ENCODE measurements around the gene COL4A3. TPM values are rescaled to one million over a fixed set of nuclear protein-coding genes. Genes with fewer than 3 reads are reported as not detected.
A peak's percentile ranks its signal among the peaks of the same experiment; 100 is the strongest.

COL4A3 gene
- total and polyA plus RNA-seq, 12 donors: 0.22 to 53.6 (median 19.6) TPM

- peak overlapping the region in 1 of 4 donors; percentile 95 for H3K4me3 ChIP-seq
- no peaks in the 10 kb centered on the region for H3K9me3 ChIP-seq (replicated peaks in 1 of 3)
- TF ChIP-seq POLR2A (IDR thresholded peaks at IDR 0.05) (no peak), CTCF (IDR thresholded peaks at IDR 0.05) (no peak)
- intact Hi-C loops (cut with DNase I): no loop called here
- peaks cover 0 to 23% of the 10 kb centered on the region in 2 donors for H3K4me1 ChIP-seq (replicated peaks in 1 of 2)
- peaks cover 0 to 6% of the 10 kb centered on the region in 2 donors for H3K36me3 ChIP-seq (replicated peaks in 1 of 2)
- no peaks in the 10 kb centered on the region for H3K27me3 ChIP-seq
- H3K27ac ChIP-seq: no peak overlapping the region
- no peak for DNase-seq
- 68 to 80% (median 70%) methylated on average over 6 of the region's 6 CpGs for whole genome bisulfite sequencing, 4 donors
Observed at GRCh38 chr2:227326783-227327182, 162.4 kb downstream of the COL4A3 start.

- TF ChIP-seq POLR2A (IDR thresholded peaks at IDR 0.05): no peak
- TF ChIP-seq CTCF (IDR thresholded peaks at IDR 0.05): no peak
- 30 to 55% (median 42%) methylated on average over 1 of the region's 1 CpG for WGBS, 4 donors
- no peaks in the 10 kb centered on the region for H3K9me3 ChIP-seq (replicated peaks in 1 of 3)
- intact Hi-C loops (cut with DNase I): no loop called here
- no peak overlapping the region for H3K4me3 ChIP-seq
- no peak for DNase-seq
- peaks cover 13 to 16% of the 10 kb centered on the region in 2 donors for H3K4me1 ChIP-seq (replicated peaks in 1 of 2)
- no peaks in the 10 kb centered on the region for H3K27me3 ChIP-seq
- H3K36me3 ChIP-seq (replicated peaks in 1 of 2): peaks cover 0 to 32% of the 10 kb centered on the region in 2 donors
- H3K27ac ChIP-seq: peak overlapping the region in 3 of 5 donors; percentile 53 to 74 (median 58)
Observed at GRCh38 chr2:227335713-227336112, 171.3 kb downstream of the COL4A3 start.

- no peak for DNase-seq
- H3K9me3 ChIP-seq (replicated peaks in 1 of 3): no peaks in the 10 kb centered on the region
- intact Hi-C loops (cut with DNase I): no loop called here
- no peak for TF ChIP-seq CTCF (IDR thresholded peaks at IDR 0.05)
- no peak for TF ChIP-seq POLR2A (IDR thresholded peaks at IDR 0.05)
- no peak overlapping the region for H3K4me3 ChIP-seq
- peaks cover 0 to 34% of the 10 kb centered on the region in 2 donors for H3K36me3 ChIP-seq (replicated peaks in 1 of 2)
- no peaks in the 10 kb centered on the region for H3K27me3 ChIP-seq
- no peak overlapping the region for H3K27ac ChIP-seq
- 92 to 100% (median 95%) methylated on average over 2 of the region's 2 CpGs for WGBS, 4 donors
- H3K4me1 ChIP-seq (replicated peaks in 1 of 2): peaks cover 13 to 16% of the 10 kb centered on the region in 2 donors
Observed at GRCh38 chr2:227337442-227337841, 173.0 kb downstream of the COL4A3 start.

GRCh38 chr2:227339098-227339599 lies 174.7 kb downstream of the COL4A3 start:
- intact Hi-C loops (cut with DNase I): no loop called here
- no peak overlapping the region for H3K27ac ChIP-seq
- no peak for DNase-seq
- no peak for TF ChIP-seq POLR2A (IDR thresholded peaks at IDR 0.05)
- TF ChIP-seq CTCF (IDR thresholded peaks at IDR 0.05): no peak
- peaks cover 13 to 16% of the 10 kb centered on the region in 2 donors for H3K4me1 ChIP-seq (replicated peaks in 1 of 2)
- no peaks in the 10 kb centered on the region for H3K27me3 ChIP-seq
- no peak overlapping the region for H3K4me3 ChIP-seq
- H3K9me3 ChIP-seq (replicated peaks in 1 of 3): no peaks in the 10 kb centered on the region
- H3K36me3 ChIP-seq (replicated peaks in 1 of 2): peaks cover 0 to 28% of the 10 kb centered on the region in 2 donors
- 94 to 100% (median 95%) methylated on average over 2 of the region's 2 CpGs for WGBS, 4 donors

Measured in adrenal gland (tissue), 12 donors.